Fibroblast of pulmonary artery (primary cell): ENCODE results near the gene HS3ST5.
"Not testable (repeated sequence)": the region's sequence is repeated elsewhere in the genome, so short reads cannot be mapped to it uniquely, and the experiment has no call there.

ENCODE experiments used
- DNase-seq: peaks from one replicate; pipeline ENCODE4 v3.0.0-alpha.2; 2010; ENCODE audit warnings: low read depth
- H3K4me3 ChIP-seq: replicated peaks from 2 replicates; pipeline ENCODE4 v1.5.1; 2011; ENCODE audit warnings: low read depth, mild to moderate bottlenecking, control low read depth, low read length, moderate library complexity
- CTCF ChIP-seq: IDR thresholded peaks from 2 replicates; pipeline ENCODE4 v1.5.1; 2011; ENCODE audit warnings: mild to moderate bottlenecking, control low read depth, low read length, inconsistent platforms; ENCODE audit errors: missing control alignments

Gene HS3ST5

DNA sequence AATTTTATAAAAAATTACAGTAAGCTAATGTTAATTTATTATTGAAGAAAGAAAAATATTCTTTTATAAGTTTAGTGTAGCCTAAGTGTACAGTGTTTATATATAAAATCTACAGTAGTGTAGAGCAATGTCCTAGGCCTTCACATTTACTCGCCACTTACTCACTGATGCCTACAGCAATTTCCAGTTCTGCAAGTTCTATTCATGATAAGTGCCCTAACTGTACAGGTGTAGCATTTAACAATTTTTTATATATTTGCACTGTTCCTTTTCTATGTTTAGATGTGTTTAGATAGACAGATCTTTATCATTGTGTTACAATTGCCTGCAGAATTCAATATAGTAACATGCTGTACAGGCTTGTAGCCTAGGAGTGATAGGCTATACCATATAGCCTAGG lies 291.8 kb downstream of the HS3ST5 start:
- no peak for DNase-seq
- TF ChIP-seq CTCF = no peak
- H3K4me3 ChIP-seq = no peak overlapping the region

DNA sequence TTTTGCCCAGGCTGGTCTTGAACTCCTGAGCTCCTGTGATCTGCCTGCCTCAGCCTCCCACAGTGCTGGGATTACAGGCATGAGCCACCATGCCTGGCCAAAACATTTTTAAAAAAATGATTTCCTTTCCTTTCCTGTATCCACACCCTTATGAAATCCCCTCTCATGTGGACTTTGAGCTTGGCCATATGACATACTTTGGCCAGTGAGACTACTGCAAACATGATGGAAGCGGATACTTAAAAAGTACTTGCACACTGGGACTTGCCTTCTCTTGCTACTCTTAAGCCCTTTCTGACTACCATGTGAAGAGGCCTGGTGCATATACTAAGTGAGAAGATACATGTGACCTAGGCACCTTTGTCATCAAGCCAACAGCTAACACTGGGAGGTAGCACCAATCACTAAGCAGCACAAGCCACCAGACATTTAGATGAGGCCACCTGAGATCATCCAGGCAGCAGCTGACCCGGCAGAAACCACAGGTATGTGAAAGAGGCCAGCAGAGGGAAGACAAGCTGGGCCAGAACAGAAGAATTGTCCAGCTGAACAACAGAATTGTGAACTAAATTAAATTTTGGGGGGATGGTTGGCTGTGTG lies 293.4 kb downstream of the HS3ST5 start:
- DNase-seq = no peak
- H3K4me3 ChIP-seq = no peak overlapping the region
- TF ChIP-seq CTCF = no peak

- not testable (repeated sequence) for H3K4me3 ChIP-seq, DNase-seq
Measured at GRCh38 chr6:114044566-114044965, 298.3 kb downstream of the HS3ST5 start.

DNA sequence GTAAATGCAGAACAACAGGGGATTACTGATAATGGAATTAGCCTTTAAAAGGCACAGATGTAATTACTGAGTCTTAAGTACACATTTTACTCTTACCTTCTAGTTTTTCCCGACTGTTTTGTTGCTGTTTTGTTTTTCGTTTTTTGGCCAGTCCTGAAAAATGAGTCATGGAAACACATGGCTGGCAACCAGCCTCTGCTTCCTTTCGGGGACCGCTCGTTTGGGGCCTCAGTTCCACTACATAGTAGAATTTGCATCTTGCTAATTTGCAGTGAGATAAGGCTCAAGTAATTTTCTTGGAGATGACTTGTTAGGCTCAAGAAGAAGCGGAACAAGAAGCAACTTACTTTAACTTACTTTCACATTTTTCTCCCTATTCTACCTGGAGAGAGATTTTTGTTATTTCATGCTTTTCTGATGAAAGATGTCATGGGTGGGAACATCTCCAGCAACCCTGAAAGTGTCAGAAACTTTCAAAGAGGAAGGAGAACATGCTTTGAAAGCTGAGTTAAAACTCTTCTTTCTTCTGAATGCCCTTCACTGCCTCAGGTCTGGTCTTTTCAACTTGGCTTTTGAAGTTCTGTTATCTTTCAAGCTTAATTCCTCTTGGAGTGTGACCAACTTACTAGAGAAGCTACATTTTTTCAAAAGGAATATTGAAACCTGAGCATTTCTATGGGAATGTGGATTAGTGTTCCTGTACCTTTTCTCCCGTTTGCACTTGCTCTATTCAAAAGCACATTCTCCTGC lies 300.4 kb downstream of the HS3ST5 start:
- TF ChIP-seq CTCF = no peak
- peak; percentile 31 for DNase-seq
- no peak overlapping the region for H3K4me3 ChIP-seq

GRCh38 chr6:114040871-114041270 lies 302.0 kb downstream of the HS3ST5 start:
- H3K4me3 ChIP-seq = no peak overlapping the region
- DNase-seq = peak; percentile 39
- TF ChIP-seq CTCF = no peak

DNA sequence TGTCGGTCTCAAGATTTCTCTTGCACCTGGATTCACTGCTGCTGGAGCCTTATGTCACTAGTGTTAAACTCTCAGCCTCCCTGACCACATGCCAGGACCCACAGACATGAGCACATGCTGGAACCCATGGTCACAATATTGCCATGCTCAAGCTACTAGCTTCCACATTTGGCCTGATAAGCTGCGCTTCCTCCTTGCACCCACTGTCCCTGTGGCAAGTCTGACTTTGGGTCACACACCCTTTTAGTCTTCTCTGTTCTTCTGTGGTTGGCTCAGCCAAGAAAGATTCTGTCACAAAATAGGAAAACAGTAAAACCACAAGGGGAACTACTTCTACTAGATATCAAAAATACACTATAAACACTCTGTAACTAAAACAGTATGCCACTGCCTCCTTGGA lies 303.0 kb downstream of the HS3ST5 start:
- TF ChIP-seq CTCF = no peak
- H3K4me3 ChIP-seq = no peak overlapping the region
- DNase-seq = no peak

DNA sequence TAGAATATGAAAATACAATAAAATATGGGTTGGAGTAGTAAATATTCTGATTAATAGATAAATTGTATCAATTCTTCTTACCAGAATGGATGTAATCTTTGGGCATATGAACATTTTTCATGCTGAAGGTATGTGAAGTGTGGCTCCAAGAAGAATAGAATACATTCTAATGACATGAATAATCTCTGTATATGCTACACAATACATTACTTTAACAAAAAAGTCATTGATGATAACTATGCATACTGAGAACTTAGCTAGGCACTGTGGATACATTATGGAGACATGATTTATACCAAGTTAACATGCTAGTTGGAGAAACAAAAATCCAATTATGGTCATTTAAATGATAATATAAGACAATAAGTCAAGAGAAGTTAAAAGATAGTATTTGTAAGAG lies 309.2 kb downstream of the HS3ST5 start:
- DNase-seq = no peak
- TF ChIP-seq CTCF = no peak
- no peak overlapping the region for H3K4me3 ChIP-seq
